SKM-1 (cell line): Measurements from ENCODE around the gene AK9.
"Not testable (repeated sequence)": the region's sequence is repeated elsewhere in the genome, so short reads cannot be mapped to it uniquely, and the experiment has no call there.

Experiments
- DNase-seq: peaks from one replicate; lab custom pipeline; 2025; ENCODE audit not compliant: unreplicated experiment; lab: John Stamatoyannopoulos, UW

AK9 gene

DNA sequence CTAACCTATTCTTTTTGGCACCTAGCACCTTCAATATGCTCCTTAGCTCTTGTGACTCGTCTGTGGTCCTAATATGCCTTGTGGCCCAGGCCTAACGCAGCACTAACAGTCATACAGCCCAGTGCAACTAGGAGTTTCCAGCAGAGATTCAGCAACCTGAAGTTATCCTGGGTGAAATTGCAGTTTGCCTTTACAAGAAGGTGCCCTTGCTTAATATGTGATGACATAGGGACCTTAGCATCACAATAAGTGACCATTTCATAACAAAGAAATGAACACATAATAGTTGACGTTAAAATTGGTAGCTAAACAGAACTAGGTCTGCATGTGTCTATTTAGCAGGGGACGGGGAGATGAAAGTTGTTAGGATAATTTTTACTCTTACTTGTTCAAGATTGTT is 10.2 kb upstream of the AK9 start:
- no peak for DNase-seq

DNA sequence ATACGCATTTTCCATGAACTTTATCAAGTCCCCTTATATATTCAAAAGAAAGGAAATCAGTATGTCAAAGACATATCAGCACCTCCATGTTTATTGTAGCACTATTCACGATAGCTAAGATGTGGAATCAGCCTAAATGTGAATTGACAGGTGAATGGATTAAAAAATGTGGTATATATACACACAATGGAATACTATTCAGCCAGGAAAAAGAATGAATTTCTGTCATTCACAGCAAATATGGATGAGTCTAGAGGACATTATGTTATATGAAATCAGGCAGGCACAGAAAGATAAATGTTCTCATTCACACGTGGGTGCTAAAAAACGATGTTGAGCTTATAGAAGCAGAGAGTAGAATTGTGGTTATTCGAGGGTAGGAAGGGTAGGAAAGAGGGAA is 5.4 kb upstream of the AK9 start:
- no peak for DNase-seq

DNA sequence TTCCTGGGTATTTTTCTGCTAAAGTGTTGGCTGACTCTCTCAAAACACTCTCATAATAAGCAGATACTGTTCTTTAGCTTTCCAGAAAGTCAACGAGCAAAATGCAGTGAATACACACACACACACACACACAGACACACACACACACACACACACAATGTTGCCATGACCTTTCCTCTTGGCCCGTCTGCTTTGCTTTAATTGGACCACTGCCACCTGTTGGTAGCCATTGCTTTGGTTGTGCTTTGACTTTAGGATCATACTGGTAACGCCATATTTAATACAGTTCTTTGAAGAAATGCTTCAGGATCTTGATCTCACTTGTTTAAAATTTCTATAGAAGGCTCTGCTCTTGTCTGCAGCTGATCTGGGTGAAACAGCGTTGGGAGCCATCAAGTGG is 4.5 kb upstream of the AK9 start:
- DNase-seq, result no peak

DNA sequence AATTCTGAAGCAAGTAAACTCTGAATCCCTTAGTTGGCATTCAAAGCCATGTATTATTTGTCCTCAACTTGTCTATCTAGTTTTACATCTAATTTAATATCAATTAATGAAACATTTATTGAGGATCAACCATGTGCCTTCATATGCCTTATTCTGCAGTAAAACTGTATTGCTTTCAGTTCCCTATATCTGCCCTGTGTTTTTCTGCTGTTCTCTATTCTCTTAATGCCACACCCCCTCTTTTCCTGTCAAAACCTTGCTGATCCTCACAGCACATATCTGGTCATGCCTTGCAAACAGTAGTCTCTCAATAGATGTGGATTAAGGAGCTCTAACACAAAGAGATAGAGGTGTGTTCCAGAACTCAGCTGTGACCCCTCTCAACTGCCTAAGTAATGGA is 2.1 kb upstream of the AK9 start:
- DNase-seq, result peak; percentile 9

DNA sequence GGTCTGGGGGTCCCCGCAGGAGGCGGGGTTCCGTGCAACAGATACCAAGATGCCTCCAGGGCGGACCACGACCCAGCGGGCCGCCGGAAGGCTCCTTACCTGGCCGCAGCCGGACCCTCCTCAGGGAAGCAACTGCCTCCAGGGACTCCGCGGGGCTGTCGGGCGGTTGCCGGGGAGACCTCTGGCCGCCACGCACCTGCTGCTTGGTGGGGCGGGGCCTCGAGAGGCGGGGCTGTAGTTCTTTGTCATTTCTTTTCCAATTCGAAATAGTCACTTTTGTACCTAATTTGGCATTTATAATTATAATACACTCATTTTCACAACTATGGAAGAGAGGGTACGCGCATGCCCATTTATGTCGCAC is 647 bp downstream of the AK9 start:
- no peak for DNase-seq

DNA sequence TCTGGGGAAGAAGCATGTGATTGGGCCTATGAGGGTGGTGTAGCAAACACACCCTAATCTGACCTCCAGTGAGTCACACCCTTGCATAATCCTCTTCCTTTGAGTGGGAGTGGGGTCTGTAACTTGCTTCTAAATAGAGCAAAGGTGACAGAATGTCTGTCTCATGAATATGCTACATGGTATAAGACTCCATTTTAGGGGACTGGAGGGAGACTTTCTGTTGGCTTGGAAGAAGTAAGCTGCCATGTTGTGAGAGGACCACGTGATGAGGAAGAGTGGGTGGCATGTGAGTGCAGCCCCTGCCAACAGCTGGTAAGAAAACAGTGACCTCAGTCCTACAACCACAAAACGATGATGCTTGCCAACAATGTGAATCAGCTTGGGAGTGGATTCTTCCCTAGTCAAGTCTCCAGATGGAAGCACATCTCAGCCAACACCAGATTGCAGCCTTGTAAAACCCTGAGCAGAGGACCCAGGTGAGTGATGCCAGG is 3.7 kb downstream of the AK9 start:
- no peak for DNase-seq

DNA sequence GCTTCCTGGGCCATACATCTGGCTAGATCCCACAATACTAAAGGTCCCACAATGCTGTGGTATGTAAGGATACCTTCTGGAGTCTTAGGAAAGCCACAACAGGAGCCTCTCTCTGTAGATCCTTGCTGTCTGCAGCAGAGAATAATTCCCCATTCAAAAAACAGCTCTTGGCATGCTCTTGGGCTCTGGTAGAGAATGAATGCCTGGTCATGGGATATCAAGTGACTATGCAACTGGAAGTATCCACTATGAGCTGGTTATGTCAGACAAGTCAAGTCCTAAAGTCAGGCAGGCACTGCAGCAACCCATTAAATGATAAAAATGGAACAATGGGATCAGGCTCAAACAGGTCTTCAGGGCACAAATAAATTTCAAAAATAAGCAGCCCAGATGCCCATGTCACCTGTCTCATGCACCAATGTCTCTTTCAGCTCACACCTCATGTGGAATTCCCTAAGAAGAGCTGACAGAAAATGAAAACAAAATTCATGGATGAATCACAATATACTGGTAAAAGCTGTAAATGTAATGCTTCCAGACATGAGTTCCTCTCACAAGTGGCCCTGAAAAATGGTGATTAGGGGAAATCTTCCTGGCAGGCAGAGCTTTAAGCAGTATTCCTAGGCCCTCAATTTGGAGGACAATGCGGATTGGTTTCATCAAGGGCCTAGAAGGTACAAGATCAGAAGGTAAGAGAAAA is 4.3 kb downstream of the AK9 start:
- no peak for DNase-seq

DNA sequence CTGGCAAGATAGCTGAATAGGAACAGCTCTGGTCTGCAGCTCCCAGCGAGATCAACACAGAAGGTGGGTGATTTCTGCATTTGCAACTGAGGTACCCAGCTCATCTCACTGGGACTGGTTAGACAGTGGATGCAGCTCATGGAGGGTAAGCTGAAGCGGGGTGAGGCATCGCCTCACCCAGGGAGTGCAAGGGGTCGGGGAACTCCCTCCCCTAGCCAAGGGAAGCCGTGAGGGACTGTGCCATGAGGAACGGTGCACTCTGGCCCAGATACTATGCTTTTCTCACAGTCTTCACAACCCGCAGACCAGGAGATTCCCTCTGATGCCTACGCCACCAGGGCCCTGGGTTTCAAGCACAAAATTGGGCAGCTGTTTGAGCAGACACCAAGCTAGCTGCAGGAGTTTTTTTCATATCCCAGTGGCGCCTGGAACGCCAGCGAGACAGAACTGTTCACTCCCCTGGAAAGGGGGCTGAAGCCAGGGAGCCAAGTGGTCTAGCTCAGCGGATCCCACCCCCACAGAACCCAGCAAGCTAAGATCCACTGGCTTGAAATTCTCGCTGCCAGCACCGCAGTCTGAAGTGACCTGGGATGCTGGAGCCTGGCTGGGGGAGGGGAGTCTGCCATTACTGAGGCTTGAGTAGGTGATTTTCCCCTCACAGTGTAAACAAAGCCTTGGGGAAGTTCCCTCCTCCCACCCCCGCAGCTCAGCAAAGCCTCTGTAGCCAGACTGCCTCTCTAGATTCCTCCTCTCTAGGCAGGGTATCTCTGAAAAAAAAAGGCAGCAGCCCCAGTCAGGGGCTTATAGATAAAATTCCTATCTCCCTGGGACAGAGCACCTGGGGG is 12.1 kb downstream of the AK9 start:
- DNase-seq, result not testable (repeated sequence)

DNA sequence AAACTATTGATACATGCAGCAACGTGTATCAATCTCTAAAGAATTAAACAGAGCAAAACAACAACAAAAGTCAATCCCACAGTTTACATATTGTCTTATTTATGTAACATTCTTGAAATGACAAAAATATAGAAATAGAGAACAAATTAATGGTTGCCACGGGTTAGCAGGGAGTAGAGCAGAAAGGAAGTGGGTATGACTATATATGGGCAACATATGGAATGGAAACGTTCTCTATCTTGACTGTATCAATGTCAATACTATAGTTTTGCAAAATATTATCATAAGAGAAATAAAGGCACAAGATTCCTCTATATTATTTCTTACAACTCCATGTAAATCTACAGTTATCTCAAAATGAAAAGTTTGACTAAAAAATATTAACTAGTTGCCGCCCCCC is 12.8 kb downstream of the AK9 start:
- no peak for DNase-seq

DNA sequence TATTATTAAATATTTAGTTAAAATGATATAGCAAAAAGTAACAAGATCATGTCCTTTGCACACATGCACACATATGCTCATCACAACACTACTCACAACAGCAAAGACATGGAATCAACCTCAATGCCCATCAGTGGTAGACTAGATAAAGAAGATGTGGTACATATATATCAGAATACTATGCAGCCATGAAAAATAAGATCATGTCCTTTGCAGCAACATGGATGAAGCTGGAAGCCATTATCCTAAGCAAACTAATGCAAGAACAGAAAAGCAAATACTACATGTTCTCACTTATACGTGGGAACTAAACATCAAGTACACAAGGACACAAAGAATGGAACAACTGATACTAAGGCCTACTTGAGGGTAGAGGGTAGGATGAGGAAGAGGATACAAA is 14.3 kb downstream of the AK9 start:
- DNase-seq, result no peak

DNA sequence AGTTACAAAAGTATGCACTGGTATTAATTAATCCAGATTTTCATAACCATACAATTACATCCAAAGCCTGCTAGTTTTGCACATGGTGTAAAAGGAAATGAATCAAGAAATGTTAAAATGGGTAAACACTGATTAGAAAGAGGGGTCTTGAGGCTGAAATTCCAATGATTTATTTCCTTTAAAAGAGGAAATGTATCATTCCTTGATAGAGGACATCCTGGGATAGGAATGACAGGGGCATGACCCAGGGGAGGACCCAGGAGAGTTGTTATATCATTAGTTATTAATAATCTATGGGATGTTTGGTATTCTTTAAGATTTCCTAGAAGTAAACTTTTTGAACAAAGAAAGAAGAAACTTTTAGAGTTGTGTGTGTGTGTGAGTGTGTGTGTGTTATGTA is 18.2 kb downstream of the AK9 start:
- DNase-seq, result no peak

DNA sequence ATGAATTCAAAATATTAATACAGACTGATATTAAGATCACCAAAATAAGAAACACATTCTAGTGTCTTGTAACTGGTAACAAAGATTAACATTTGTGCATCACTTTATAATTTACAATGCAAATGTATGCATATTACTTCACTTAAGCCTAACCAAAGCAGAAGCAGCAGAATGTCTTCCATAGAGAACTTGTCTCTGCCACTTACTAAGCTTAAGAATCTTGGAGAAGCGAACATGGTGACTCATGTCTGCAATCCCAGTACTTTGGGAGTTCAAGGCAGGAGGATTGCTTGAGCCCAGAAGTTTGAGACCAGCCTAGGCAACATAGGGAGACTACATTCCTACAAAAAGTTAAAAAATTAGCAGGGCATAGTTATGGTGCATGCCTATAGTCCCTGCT is 18.8 kb downstream of the AK9 start:
- no peak for DNase-seq

DNA sequence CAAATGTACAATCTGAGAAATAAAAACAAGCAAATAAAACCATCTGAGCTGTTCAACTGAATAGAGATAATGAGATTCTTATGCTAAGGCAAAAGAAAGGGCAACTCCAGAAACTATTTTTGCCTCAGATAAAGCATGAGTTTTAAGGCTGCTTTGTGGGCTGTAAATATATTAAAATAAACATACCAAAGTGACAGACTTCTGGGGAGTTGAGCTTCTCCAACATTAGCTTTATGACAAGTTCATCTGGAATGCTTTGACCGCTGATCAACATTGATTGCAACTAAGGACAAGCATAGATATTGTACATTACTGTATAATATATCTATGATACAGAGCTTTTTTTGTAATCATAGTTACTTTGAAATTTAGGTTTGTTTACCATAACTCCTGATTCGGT is 19.3 kb downstream of the AK9 start:
- DNase-seq, result no peak

DNA sequence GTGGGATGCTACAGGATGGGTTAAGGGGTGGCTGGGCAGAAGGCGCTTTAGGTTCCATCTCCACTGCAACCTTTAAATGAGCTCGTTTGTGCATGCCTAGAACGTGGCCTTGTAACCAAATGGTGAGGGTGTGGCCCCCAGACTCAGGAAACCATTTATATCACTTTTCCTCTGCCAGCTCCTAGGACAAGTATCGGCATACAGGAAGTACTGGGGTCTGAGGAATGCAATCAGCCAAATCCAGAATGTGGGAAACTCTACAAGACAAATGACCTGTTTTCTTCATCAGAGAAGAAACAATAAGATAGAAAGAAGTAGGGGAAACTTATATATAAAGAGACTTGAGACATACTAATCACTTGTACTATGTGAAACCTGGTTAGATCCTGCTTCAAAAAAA is 21.2 kb downstream of the AK9 start:
- no peak for DNase-seq

DNA sequence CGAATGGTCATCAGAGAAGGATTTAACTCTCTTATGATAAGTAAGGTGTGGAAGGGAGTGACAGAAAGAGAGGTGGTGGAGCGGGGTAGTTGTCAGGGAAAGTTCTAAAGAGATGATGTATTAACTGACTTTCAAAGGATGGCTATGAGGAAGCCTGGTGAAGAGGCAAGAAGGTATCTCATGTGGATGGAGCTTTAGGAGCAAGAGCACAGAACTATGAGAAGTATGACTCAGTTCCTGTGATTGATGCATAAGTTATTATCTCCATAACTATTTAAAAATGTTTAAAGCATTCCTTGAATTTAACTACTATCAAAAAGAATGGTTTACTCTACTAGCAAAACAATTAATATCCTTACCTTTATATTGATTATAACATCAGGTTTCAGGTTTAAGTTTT is 28.8 kb downstream of the AK9 start:
- DNase-seq, result no peak

DNA sequence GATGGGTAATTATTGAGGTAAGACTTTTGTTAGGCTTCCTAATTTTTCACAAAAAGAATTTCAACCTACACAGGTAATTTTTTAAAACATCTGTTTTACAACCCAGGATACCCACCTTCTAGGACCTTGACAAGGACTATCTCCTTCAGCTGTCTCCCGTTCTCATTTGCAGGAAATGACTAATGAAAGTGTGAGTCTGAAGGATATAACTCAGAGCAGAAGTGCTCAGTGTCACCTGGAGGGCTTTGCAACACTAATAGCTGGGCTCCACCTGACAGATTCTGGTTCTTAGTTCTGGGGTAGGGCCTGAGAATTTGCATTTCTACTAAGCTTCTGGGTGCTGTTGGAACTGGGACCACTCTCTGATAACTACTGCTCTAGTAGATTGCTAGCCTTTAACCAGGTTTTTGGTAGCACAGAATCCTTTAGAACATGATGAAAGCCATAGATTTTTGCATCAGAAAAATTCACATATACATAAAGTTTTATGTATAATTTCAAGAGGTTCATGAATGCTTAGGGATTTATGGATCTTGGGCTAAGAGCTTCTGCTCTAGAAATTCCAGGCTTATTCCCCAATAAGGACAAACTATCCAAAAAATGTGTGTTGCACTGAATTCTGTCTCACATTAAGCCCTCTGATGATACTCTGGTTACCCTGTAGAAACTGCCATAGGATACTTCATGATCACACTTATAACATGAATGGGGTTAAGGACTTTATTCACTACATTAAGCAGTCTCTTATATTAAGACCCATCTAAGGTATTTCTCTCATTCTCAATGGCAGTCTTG is 30.3 kb downstream of the AK9 start:
- no peak for DNase-seq

DNA sequence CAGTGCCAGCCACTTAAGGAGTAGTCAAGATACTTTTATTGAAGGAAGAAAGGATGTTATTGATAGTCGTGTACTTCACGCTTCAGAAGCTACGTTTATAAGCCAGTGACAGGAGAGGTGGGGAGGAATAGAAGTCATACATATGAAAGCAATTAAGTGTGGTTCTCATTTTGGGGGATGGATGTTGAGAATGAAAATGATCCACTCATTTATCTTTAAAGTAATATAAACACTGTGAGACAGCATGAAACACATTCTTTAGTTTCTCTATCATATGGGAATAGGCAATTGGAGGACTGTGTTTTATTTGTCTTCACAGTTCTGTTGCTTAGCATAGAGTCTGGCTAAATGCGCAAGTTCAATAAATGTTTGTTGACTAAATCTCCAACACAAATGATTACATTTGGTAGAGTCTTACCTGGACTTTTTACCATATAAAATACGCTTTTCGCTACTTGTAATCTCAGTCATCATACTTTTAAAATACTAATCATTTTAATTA is 35.2 kb downstream of the AK9 start:
- DNase-seq, result no peak

DNA sequence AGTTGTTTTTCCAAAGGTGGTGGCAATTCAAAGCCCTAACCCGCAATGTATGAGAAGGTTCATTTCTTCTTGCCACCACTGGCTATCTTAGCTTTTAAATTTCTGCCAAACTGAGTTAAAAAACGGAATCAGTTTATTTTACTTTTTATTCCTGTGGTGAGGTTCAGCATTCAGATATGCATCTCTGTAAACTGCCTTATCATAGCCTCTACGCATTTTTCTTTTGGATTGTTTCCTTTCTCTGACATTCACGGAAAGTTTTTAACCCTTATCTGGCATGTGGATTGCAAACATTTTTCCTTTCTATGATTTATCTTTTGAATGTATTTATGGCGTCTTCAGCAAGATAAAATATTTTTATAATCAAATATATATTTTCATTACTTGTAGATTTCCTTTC is 37.7 kb downstream of the AK9 start:
- DNase-seq, result no peak

DNA sequence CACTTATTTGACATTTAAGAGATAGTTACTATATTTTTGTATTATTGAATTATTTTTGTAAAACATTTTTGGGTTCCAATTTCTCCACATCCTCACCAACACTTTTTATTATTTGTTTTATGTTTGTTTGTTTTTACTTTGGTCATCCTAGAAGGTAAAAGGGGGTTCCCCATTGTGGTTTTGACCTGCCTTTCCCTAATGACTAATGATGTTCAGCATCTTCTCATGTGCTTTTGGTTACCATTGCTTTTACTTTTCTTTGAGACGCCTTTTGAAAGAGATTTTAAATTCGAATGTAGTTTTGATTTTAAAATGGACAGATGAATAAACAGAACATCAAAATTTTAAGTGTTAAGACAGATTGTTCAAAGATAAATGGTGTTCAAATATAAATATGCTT is 46.9 kb downstream of the AK9 start:
- no peak for DNase-seq

DNA sequence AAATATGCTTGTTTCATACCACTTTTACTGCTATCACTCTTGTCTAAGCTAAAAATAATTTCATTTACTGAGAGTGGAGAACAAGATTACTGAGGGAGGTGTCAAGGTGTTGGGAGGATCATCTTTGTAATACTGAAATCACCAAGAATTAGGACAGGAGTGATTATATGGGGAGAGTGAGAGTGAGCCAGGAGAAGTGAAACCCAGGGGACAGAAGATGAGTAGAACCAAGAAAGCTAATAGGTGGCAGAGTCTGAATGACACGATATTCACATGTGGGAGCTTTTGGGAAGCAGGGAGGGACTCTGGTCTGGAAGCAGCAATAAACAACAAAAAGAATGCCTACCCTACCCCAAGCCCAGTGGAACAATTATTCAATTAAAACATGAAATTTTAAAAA is 58.6 kb downstream of the AK9 start:
- DNase-seq, result no peak

DNA sequence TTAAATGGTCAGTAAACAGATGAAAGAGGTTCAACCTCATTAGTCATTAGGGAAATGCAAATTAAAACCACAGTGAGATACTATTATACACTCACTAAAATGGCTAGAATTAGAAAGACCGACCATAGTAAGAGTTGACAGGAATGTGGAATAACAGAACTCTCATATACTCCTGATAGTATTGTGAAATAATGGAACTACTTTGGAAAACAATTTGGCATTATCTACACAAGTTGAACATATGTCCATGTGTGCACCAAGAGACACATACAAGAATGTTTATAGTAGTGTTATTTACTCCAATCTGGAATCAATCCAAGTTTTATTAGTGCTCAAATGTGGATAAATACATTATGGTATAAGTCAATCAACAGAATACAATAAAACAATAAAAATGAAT is 59.6 kb downstream of the AK9 start:
- no peak for DNase-seq
